Activated naive CD8-positive, alpha-beta T cell treated with anti-CD3 and anti-CD28 coated beads, Interleukin-2, amount 10 ng/mL, durations not matched to agents 7 days and 5 days (primary cell): ENCODE data around the gene MYL1. TPM values are rescaled to one million over a fixed set of nuclear protein-coding genes. Genes with fewer than 3 reads are reported as not detected.

Source experiments
- ATAC-seq: fragments of 150-1000 bp; cut with Tn5 transposase; one replicate; pipeline ENCODE4 v1.10.0; 2021; ENCODE audit warnings: low read depth, moderate library complexity
- POLR2A ChIA-PET: fragments of 350-600 bp; sonication (Branson Sonifier 250); formaldehyde crosslinking; loops from one replicate; lab custom pipeline; 2021; ENCODE audit warnings: antibody characterized with exemption; lab: Charles Lee
- DNase-seq: peaks from one replicate; pipeline ENCODE4 v3.0.0; 2021
- H3K27ac Mint-ChIP-seq: one replicate; pipeline ENCODE4 v1.8.0; 2022; ENCODE audit warnings: mild to moderate bottlenecking, mixed read lengths
- H3K27me3 Mint-ChIP-seq: one replicate; pipeline ENCODE4 v1.8.0; 2022; ENCODE audit warnings: mild to moderate bottlenecking, moderate library complexity, mixed read lengths
- H3K36me3 Mint-ChIP-seq: one replicate; pipeline ENCODE4 v1.8.0; 2021; ENCODE audit warnings: mild to moderate bottlenecking, mixed read lengths
- H3K4me1 Mint-ChIP-seq: one replicate; pipeline ENCODE4 v1.8.0; 2021; ENCODE audit warnings: mixed read lengths
- H3K4me3 Mint-ChIP-seq: one replicate; pipeline ENCODE4 v1.8.0; 2022; ENCODE audit warnings: mild to moderate bottlenecking, moderate library complexity, mixed read lengths
- H3K9me3 Mint-ChIP-seq: one replicate; pipeline ENCODE4 v1.8.0; 2021; ENCODE audit warnings: mixed read lengths
- total RNA-seq, 2 experiments: library from RNA; stranded (reverse); gene quantifications; one replicate each; pipeline ENCODE4 v1.2.3, GENCODE V29; 2021

MYL1 gene
- total RNA-seq, result not detected

DNA sequence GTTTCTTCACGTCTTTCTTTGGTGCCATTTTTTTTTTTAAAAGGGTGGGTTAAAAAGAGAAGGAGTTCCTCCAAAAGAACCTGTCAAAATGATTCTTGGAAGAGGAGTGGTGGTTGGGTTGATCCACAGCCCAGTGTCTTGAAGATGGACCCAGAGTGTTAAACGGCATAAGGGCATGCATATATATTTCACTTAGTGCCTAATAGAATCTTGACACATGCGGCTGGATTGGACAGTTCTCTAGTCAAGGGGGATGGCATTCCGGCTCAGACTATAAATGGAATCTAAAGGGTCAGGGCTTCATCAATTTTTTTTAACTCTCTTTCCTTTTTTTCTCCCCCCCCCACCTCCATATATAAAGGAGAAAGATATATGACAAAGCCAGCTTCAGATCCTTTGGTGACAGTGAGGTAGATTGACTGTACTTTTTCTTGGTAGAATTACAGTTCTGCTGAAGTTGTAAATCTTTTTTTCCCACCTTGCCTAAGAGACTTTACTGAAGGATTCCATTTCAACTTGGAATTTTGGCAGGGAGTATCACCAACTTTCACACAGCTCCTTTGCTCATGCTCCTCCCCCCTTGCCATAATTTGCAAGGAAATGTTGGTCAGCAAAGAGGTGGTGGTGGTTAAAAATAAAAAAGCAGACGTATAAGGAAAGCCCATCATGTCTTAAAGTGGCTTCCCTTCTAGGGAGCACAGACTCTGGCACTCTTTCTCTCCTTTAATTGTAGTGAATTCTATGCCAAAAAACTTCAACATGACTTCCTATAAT, at the start of gene MYL1:
Gene MYL1, minus strand, starts transcription at position 160 of the 774 bp plus-strand sequence. Its CDS starts 132 bp downstream, at position 28.
- no peak for ATAC-seq
- Mint-ChIP-seq H3K27me3 (no peaks in the 10 kb centered on the region), H3K4me1 (no peaks in the 10 kb centered on the region), H3K4me3 (no peak within 1 kb of the TSS), H3K36me3 (no peaks in the 10 kb centered on the region), H3K9me3 (no peaks in the 10 kb centered on the region), H3K27ac (no peak within 1 kb of the TSS)
- POLR2A ChIA-PET, result no interaction called here
- no peak for DNase-seq

- DNase-seq, result no peak
- POLR2A ChIA-PET, result no interaction called here
- ATAC-seq, result no peak
- Mint-ChIP-seq H3K9me3 (no peaks in the 10 kb centered on the region), H3K27ac (no peak overlapping the region), H3K4me1 (no peaks in the 10 kb centered on the region), H3K27me3 (no peaks in the 10 kb centered on the region), H3K36me3 (no peaks in the 10 kb centered on the region), H3K4me3 (no peak overlapping the region)
Observed at GRCh38 chr2:210363876-210364275, 48.9 kb upstream of the MYL1 start.

GRCh38 chr2:210363261-210363660, 48.3 kb upstream of the MYL1 start:
- POLR2A ChIA-PET, result no interaction called here
- H3K27ac Mint-ChIP-seq, result no peak overlapping the region
- H3K36me3 Mint-ChIP-seq, result no peaks in the 10 kb centered on the region
- no peaks in the 10 kb centered on the region for H3K9me3 Mint-ChIP-seq
- DNase-seq (no peak), ATAC-seq (no peak)
- no peaks in the 10 kb centered on the region for H3K4me1 Mint-ChIP-seq
- H3K4me3 Mint-ChIP-seq, result no peak overlapping the region
- no peaks in the 10 kb centered on the region for H3K27me3 Mint-ChIP-seq

DNA sequence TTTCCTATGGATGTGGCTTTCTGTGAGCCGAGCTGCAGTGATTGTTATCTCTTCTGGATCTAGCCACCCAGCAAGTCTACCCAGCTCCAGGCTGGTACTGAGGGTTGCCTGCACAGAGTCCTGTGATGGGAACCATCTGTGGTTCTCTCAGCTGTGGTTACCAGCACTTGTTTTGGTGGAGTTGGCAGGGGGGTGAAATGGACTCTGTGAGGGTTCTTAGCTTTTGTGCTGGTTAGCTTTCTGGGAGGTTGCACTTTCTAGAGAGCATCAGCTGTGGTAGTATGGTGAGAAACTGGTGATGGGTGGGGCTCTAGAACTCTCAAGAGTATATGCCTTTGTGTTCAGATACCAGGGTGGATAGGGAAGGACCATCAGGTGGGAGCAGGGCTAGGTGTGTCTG, 45.4 kb upstream of the MYL1 start:
- Mint-ChIP-seq H3K4me3 (no peak overlapping the region), H3K27me3 (no peaks in the 10 kb centered on the region), H3K9me3 (no peaks in the 10 kb centered on the region), H3K4me1 (no peaks in the 10 kb centered on the region), H3K27ac (no peak overlapping the region), H3K36me3 (no peaks in the 10 kb centered on the region)
- POLR2A ChIA-PET, result no interaction called here
- DNase-seq, result no peak
- no peak for ATAC-seq

GRCh38 chr2:210356944-210357343, 42.0 kb upstream of the MYL1 start:
- POLR2A ChIA-PET, result no interaction called here
- no peaks in the 10 kb centered on the region for H3K36me3 Mint-ChIP-seq
- no peaks in the 10 kb centered on the region for H3K4me1 Mint-ChIP-seq
- H3K9me3 Mint-ChIP-seq, result no peaks in the 10 kb centered on the region
- no peak overlapping the region for H3K27ac Mint-ChIP-seq
- H3K27me3 Mint-ChIP-seq, result no peaks in the 10 kb centered on the region
- ATAC-seq (no peak), DNase-seq (no peak)
- no peak overlapping the region for H3K4me3 Mint-ChIP-seq

- no peak overlapping the region for H3K27ac Mint-ChIP-seq
- H3K9me3 Mint-ChIP-seq, result peaks cover 8% of the 10 kb centered on the region
- no peaks in the 10 kb centered on the region for H3K36me3 Mint-ChIP-seq
- no peaks in the 10 kb centered on the region for H3K27me3 Mint-ChIP-seq
- POLR2A ChIA-PET, result no interaction called here
- H3K4me3 Mint-ChIP-seq, result no peak overlapping the region
- DNase-seq, result no peak
- H3K4me1 Mint-ChIP-seq, result peaks cover 3% of the 10 kb centered on the region
- ATAC-seq, result no peak
Observed at GRCh38 chr2:210337159-210337558, 22.2 kb upstream of the MYL1 start.

DNA sequence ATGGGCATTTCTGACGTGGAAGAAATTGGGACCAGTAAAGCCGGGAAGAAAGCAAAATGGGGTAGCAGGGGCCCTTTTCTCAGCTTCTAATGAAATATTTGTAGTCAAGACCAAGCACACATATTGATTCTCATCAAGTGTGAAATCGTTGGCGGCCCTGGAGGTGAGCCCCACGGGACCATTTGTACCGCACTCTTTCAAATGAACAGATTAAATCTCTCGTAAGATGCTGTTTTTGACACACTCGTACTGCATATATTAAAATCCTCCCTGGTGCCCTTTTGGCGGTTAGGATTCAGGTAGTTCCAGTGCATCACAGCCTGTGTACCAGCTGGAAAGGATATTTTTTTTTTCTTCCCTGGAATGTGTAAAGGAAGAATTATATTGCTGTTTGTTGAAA, 9.9 kb upstream of the MYL1 start:
- no peak overlapping the region for H3K4me3 Mint-ChIP-seq
- no peaks in the 10 kb centered on the region for H3K36me3 Mint-ChIP-seq
- H3K27ac Mint-ChIP-seq, result no peak overlapping the region
- ATAC-seq, result no peak
- no peaks in the 10 kb centered on the region for H3K4me1 Mint-ChIP-seq
- POLR2A ChIA-PET, result no interaction called here
- H3K9me3 Mint-ChIP-seq, result no peaks in the 10 kb centered on the region
- no peaks in the 10 kb centered on the region for H3K27me3 Mint-ChIP-seq
- no peak for DNase-seq

- no peaks in the 10 kb centered on the region for H3K4me1 Mint-ChIP-seq
- H3K9me3 Mint-ChIP-seq, result no peaks in the 10 kb centered on the region
- H3K27me3 Mint-ChIP-seq, result no peaks in the 10 kb centered on the region
- POLR2A ChIA-PET, result no interaction called here
- no peak for DNase-seq
- no peak for ATAC-seq
- H3K36me3 Mint-ChIP-seq, result no peaks in the 10 kb centered on the region
- no peak overlapping the region for H3K4me3 Mint-ChIP-seq
- H3K27ac Mint-ChIP-seq, result no peak overlapping the region
Observed at GRCh38 chr2:210324458-210324857, 9.5 kb upstream of the MYL1 start.

GRCh38 chr2:210323003-210323402, 8.0 kb upstream of the MYL1 start:
- H3K4me1 Mint-ChIP-seq, result no peaks in the 10 kb centered on the region
- no peaks in the 10 kb centered on the region for H3K36me3 Mint-ChIP-seq
- no peak overlapping the region for H3K4me3 Mint-ChIP-seq
- POLR2A ChIA-PET, result no interaction called here
- no peak for ATAC-seq
- H3K9me3 Mint-ChIP-seq, result no peaks in the 10 kb centered on the region
- no peak overlapping the region for H3K27ac Mint-ChIP-seq
- no peaks in the 10 kb centered on the region for H3K27me3 Mint-ChIP-seq
- no peak for DNase-seq

- Mint-ChIP-seq H3K27me3 (no peaks in the 10 kb centered on the region), H3K9me3 (no peaks in the 10 kb centered on the region), H3K4me3 (no peak overlapping the region), H3K36me3 (no peaks in the 10 kb centered on the region), H3K4me1 (no peaks in the 10 kb centered on the region), H3K27ac (no peak overlapping the region)
- POLR2A ChIA-PET, result no interaction called here
- no peak for DNase-seq
- no peak for ATAC-seq
Observed at GRCh38 chr2:210318891-210319290, 3.9 kb upstream of the MYL1 start.

DNA sequence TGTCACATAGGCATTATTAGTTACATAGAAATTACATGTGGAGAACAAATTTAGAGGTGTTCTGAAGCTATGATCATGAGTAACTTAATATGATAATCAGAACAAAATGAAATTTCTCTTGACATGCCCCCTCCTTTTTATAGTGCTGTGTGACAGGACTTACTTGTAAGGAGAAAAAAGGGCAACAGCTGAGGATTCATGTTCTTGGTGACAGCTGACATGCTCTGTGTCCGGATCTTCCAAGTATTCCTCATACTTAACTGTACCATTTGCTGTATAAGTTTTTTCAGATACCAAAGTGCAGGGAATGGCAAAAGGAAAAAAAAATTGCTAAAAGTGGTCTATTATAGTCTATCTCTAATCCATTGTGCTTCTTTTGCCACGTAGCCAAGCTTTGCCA, 3.5 kb upstream of the MYL1 start:
- DNase-seq, result no peak
- H3K27ac Mint-ChIP-seq, result no peak overlapping the region
- POLR2A ChIA-PET, result no interaction called here
- no peak overlapping the region for H3K4me3 Mint-ChIP-seq
- H3K9me3 Mint-ChIP-seq, result no peaks in the 10 kb centered on the region
- no peaks in the 10 kb centered on the region for H3K27me3 Mint-ChIP-seq
- H3K4me1 Mint-ChIP-seq, result no peaks in the 10 kb centered on the region
- no peak for ATAC-seq
- no peaks in the 10 kb centered on the region for H3K36me3 Mint-ChIP-seq

GRCh38 chr2:210310550-210310949, 4.4 kb downstream of the MYL1 start:
- Mint-ChIP-seq H3K27me3 (no peaks in the 10 kb centered on the region), H3K4me3 (no peak overlapping the region), H3K4me1 (no peaks in the 10 kb centered on the region), H3K36me3 (no peaks in the 10 kb centered on the region), H3K27ac (no peak overlapping the region), H3K9me3 (no peaks in the 10 kb centered on the region)
- POLR2A ChIA-PET, result no interaction called here
- ATAC-seq, result no peak
- DNase-seq, result no peak

DNA sequence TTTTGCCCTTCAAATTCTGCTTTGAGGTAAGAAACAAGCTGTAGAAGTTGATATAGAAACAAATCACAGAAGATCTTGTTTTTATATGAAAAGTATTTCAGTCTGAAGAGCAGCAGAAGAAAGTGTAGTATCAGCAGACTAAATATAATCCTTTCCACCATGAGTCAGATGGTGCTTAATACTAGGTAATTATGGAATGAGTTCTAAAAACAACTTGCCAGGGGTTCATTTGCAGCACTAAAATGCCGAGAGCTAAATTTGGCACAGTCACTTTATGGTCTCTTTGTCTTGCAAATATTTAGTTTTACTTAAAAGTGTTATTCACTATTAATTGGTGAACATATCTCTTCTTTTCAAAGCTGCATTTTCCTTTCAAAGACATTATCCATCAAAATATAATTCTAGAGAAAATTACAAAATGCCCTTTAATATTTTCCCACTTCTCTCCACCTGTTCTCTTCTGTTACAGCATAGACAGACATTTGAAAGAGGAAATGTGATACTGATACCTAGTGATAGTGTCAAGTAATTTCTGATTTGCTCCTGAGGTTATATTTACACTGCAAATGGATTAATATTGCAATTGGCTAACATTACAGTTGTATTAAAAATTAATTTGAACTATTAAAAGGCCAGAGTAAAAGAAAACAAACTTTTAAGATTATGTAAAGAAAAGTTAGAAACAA, 5.3 kb downstream of the MYL1 start:
- Mint-ChIP-seq H3K9me3 (no peaks in the 10 kb centered on the region), H3K27ac (no peak overlapping the region), H3K36me3 (no peaks in the 10 kb centered on the region), H3K4me1 (no peaks in the 10 kb centered on the region), H3K4me3 (no peak overlapping the region), H3K27me3 (no peaks in the 10 kb centered on the region)
- no peak for DNase-seq
- POLR2A ChIA-PET, result no interaction called here
- ATAC-seq, result no peak

DNA sequence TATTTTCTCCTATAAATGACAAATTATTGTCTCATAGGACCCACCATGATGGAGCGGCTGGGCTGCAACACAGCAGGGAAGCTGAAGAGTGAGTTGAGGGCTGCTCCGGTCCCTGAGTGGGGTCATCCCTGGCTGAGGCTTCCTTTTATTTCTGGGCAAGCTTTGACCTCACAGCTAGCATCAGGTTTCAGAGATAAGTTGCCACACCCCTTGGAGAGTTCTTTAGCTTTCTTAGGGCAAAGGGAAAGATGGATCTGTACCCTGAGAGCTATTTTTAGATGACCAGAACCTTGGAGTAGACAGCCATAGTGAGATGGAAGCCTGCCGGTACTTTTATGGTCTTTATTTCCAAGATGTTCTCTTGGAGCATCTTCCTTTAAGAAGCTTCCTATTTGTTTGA, 11.5 kb downstream of the MYL1 start:
- POLR2A ChIA-PET, result no interaction called here
- Mint-ChIP-seq H3K27me3 (peaks cover 2% of the 10 kb centered on the region), H3K27ac (no peak overlapping the region), H3K4me1 (no peaks in the 10 kb centered on the region), H3K9me3 (no peaks in the 10 kb centered on the region), H3K4me3 (no peak overlapping the region), H3K36me3 (no peaks in the 10 kb centered on the region)
- no peak for DNase-seq
- ATAC-seq, result no peak
